HCT116 (cell line): ENCODE data around the gene C1QL4. TPM values are rescaled to one million over a fixed set of nuclear protein-coding genes. Genes with fewer than 3 reads are reported as not detected.
"Not testable (repeated sequence)": the region's sequence is repeated elsewhere in the genome, so short reads cannot be mapped to it uniquely, and the experiment has no call there.

ENCODE experiments used
- ATAC-seq: fragments of 200-7000 bp; cut with Tn5 transposase; 2 replicates; pipeline ENCODE4 v1.9.1; 2020; ENCODE audit warnings: mild to moderate bottlenecking, moderate library complexity
- BruUV-seq: library from RNA; stranded (reverse); fragments of 400-500 nt; replicated peaks from 2 replicates; lab custom pipeline; 2021; lab: Mats Ljungman, UMichigan
- CTCF ChIA-PET: fragments of 300-600 bp; sonication (Branson Sonifier 250); formaldehyde crosslinking; loops from one replicate; lab custom pipeline; 2021; ENCODE audit warnings: antibody characterized with exemption; lab: Charles Lee
- POLR2A ChIA-PET: fragments of 300-600, 350-600 bp; sonication (Branson Sonifier 250); formaldehyde crosslinking; loops from one replicate; lab custom pipeline; 2021; ENCODE audit warnings: antibody characterized with exemption; lab: Charles Lee
- RAD21 ChIA-PET, 2 experiments: fragments of 300-600 bp; sonication (Branson Sonifier 250); formaldehyde crosslinking; loops; one replicate each; lab custom pipeline; 2023; ENCODE audit warnings: low total read pairs in 2 of 2; ENCODE audit not compliant: uncharacterized antibody in 2 of 2, unreplicated experiment in 2 of 2, low non-redundant PET in 1 of 2; lab: Charles Lee
- DNase-seq: peaks from one replicate; pipeline ENCODE4 v3.0.0-alpha.2; 2010; ENCODE audit warnings: low read depth, low spot score
- H2AFZ ChIP-seq: fragments of 200-600 bp; shearing (Covaris generic), sonication (generic); 2 replicates; pipeline ENCODE4 v1.6.1; 2017; ENCODE audit warnings: low read depth, mixed run types, mixed read lengths, antibody characterized with exemption, low read length; ENCODE audit not compliant: poor library complexity, severe bottlenecking
- H3K27ac ChIP-seq: 2 replicates; pipeline ENCODE4 v1.5.1; 2012; ENCODE audit warnings: low read depth, low read length
- H3K27me3 ChIP-seq: fragments of 200-600 bp; sonication (generic); 2 replicates; pipeline ENCODE4 v1.6.1; 2016; ENCODE audit warnings: mixed run types, low read length, mixed read lengths; ENCODE audit not compliant: insufficient read depth
- H3K36me3 ChIP-seq, 2 experiments: fragments of 200-500 bp in 1 of 2; fragments of 200-600 bp in 1 of 2; sonication (Bioruptor generic) in 1 of 2; sonication (generic) in 1 of 2; 2 replicates each; pipeline versions ENCODE4 v1.5.1 to v1.6.1; 2014 to 2016; ENCODE audit warnings: low read length in 2 of 2, inconsistent platforms in 1 of 2, mixed read lengths in 1 of 2, mixed run types in 1 of 2; ENCODE audit not compliant: insufficient read depth in 2 of 2, control insufficient read depth in 1 of 2
- H3K4me1 ChIP-seq, 2 experiments: fragments of 200-600 bp in 1 of 2; sonication (generic) in 1 of 2; 2 replicates each; pipeline versions ENCODE4 v1.5.1 to v1.6.1; 2012 to 2017; ENCODE audit warnings: low read length in 2 of 2, inconsistent platforms in 1 of 2, mild to moderate bottlenecking in 1 of 2, mixed read lengths in 1 of 2, mixed run types in 1 of 2, moderate library complexity in 1 of 2; ENCODE audit not compliant: insufficient read depth in 2 of 2, control insufficient read depth in 1 of 2
- H3K4me2 ChIP-seq: fragments of 200-600 bp; sonication (generic); 2 replicates; pipeline ENCODE4 v1.6.1; 2017; ENCODE audit warnings: mixed run types, low read length, mixed read lengths
- H3K4me3 ChIP-seq, 2 experiments: fragments of 200-600 bp in 1 of 2; sonication (generic) in 1 of 2; replicated peaks in 1 of 2; 2 replicates each; pipeline ENCODE4 v1.5.1; 2011 to 2016; ENCODE audit warnings: low read length in 2 of 2, control low read depth in 1 of 2, low read depth in 1 of 2, mild to moderate bottlenecking in 1 of 2, mixed read lengths in 1 of 2, mixed run types in 1 of 2
- H3K79me2 ChIP-seq: fragments of 200-600 bp; sonication (generic); 2 replicates; pipeline ENCODE4 v1.6.1; 2017; ENCODE audit warnings: mild to moderate bottlenecking, mixed run types, low read length, moderate library complexity, mixed read lengths; ENCODE audit not compliant: insufficient read depth
- H3K9ac ChIP-seq: fragments of 200-600 bp; sonication (generic); 2 replicates; pipeline ENCODE4 v1.6.1; 2016; ENCODE audit warnings: low read length, mixed read lengths
- H3K9me2 ChIP-seq: fragments of 200-600 bp; sonication (generic), shearing (Covaris generic); 2 replicates; pipeline ENCODE4 v1.6.1; 2017; ENCODE audit warnings: mixed run types, mild to moderate bottlenecking, moderate library complexity; ENCODE audit not compliant: insufficient read depth
- H3K9me3 ChIP-seq, 2 experiments: fragments of 200-500 bp in 1 of 2; fragments of 200-600 bp in 1 of 2; sonication (Bioruptor generic) in 1 of 2; sonication (generic) in 1 of 2; 2 replicates each; pipeline ENCODE4 v1.6.1; 2014 to 2017; ENCODE audit warnings: low read length in 2 of 2, mixed read lengths in 2 of 2, inconsistent platforms in 1 of 2, low read depth in 1 of 2, mild to moderate bottlenecking in 1 of 2, mixed run types in 1 of 2, moderate library complexity in 1 of 2; ENCODE audit not compliant: control insufficient read depth in 1 of 2, insufficient read depth in 1 of 2
- H4K20me1 ChIP-seq: fragments of 200-600 bp; sonication (generic), shearing (Covaris generic); 2 replicates; pipeline ENCODE4 v1.6.1; 2017; ENCODE audit warnings: mixed run types, mild to moderate bottlenecking, moderate library complexity; ENCODE audit not compliant: insufficient read depth
- ATF3 ChIP-seq: IDR thresholded peaks from 2 replicates; pipeline ENCODE4 v1.6.1; 2012
- CEBPB ChIP-seq: IDR thresholded peaks from 2 replicates; pipeline ENCODE4 v1.6.1; 2012; ENCODE audit warnings: low read depth
- JUND ChIP-seq: IDR thresholded peaks from 2 replicates; pipeline ENCODE4 v1.6.1; 2012
- POLR2A ChIP-seq: IDR thresholded peaks from 2 replicates; pipeline ENCODE4 v1.7.0; 2011; ENCODE audit warnings: borderline replicate concordance; ENCODE audit not compliant: insufficient read depth, insufficient read length; ENCODE audit errors: extremely low read depth
- POLR2AphosphoS5 ChIP-seq: IDR thresholded peaks from 2 replicates; pipeline ENCODE4 v1.6.1; 2011; ENCODE audit warnings: mild to moderate bottlenecking, low read depth, low read length, moderate library complexity
- RAD21 ChIP-seq: IDR thresholded peaks from 2 replicates; pipeline ENCODE4 v1.6.1; 2012; ENCODE audit warnings: low read depth, mild to moderate bottlenecking
- SIN3A ChIP-seq: IDR thresholded peaks from 2 replicates; pipeline ENCODE4 v1.6.1; 2012; ENCODE audit warnings: low read depth
- intact Hi-C: fragments of 100-400 bp; cut with micrococcal nuclease; formaldehyde crosslinking; loops from 2 replicates; pipeline ENCODE4 v1.10.0; 2022
- total RNA-seq: library from RNA; stranded (reverse); gene quantifications from one replicate; pipeline ENCODE4 v1.2.1, GENCODE V29; 2021; ENCODE audit not compliant: unreplicated experiment
- TF ChIP-seq, protein P1 (sequence below): IDR thresholded peaks from 2 replicates; pipeline ENCODE4 v1.6.1; 2012

The C1QL4 gene
- total RNA-seq, 1 experiment from 2014 or later, result 8.1 TPM

GRCh38 chr12:49322708-49323523, 14.1 kb downstream of the C1QL4 start, which contains the start of gene TROAP (continued):
- TF ChIP-seq POLR2AphosphoS5, result peak; percentile 65; the same call in 1 of the 2 replicates
- TF ChIP-seq, protein P1, sequence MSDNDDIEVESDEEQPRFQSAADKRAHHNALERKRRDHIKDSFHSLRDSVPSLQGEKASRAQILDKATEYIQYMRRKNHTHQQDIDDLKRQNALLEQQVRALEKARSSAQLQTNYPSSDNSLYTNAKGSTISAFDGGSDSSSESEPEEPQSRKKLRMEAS, result no peak
- TF ChIP-seq POLR2A, result peak; percentile 51

- no peaks in the 10 kb centered on the region for H3K27me3 ChIP-seq
- POLR2A ChIA-PET, result interaction anchor here (0.7 to 2.0 kb wide), 11 partner anchors 9 to 419 kb away, joined by 3 to 22 read pairs (median 5); partner anchors contain the start of genes SPATS2 and TMBIM6
- ATAC-seq (peak; percentile 6), DNase-seq (no peak)
- intact Hi-C loops, result no loop called here
- H3K27ac ChIP-seq, result peak overlapping the region; percentile 64
- peak overlapping the region; percentile 88 for H3K9ac ChIP-seq
- no peaks in the 10 kb centered on the region for H3K9me2 ChIP-seq
- RAD21 ChIA-PET, result interaction anchor here in 1 of 2 experiments (1.1 to 1.3 kb wide), 2 partner anchors 9 to 24 kb away, joined by 3 read pairs; no protein-coding TSS in a partner anchor
- TF ChIP-seq RAD21 (no peak), CEBPB (no peak), ATF3 (no peak), SIN3A (peak; percentile 80; the same call in 1 of the 2 replicates), POLR2A (peak; percentile 10), JUND (no peak)
- peak overlapping the region; percentile 72 to 99 for H3K4me3 ChIP-seq
- H4K20me1 ChIP-seq, result no peaks in the 10 kb centered on the region
- peak overlapping the region; percentile 93 for H3K4me2 ChIP-seq
- peaks cover 10 to 21% of the 10 kb centered on the region in 2 experiments; a peak in 2 of 4 replicates for H3K36me3 ChIP-seq
- peaks cover 27% of the 10 kb centered on the region for H3K79me2 ChIP-seq
- no peak overlapping the region for H2AFZ ChIP-seq
- no peaks in the 10 kb centered on the region for H3K9me3 ChIP-seq
- CTCF ChIA-PET, result interaction anchor here (0.9 to 3.4 kb wide), 11 partner anchors 9 to 301 kb away, joined by 3 to 45 read pairs (median 9); partner anchors contain the start of genes C1QL4, DNAJC22 and PRPF40B
- H3K4me1 ChIP-seq, result peaks cover 8 to 14% of the 10 kb centered on the region in 2 experiments
- BruUV-seq, result TSS peak; percentile 94
These were observed 14.7 kb downstream of the C1QL4 start for GRCh38 chr12:49322367-49322707.

DNA sequence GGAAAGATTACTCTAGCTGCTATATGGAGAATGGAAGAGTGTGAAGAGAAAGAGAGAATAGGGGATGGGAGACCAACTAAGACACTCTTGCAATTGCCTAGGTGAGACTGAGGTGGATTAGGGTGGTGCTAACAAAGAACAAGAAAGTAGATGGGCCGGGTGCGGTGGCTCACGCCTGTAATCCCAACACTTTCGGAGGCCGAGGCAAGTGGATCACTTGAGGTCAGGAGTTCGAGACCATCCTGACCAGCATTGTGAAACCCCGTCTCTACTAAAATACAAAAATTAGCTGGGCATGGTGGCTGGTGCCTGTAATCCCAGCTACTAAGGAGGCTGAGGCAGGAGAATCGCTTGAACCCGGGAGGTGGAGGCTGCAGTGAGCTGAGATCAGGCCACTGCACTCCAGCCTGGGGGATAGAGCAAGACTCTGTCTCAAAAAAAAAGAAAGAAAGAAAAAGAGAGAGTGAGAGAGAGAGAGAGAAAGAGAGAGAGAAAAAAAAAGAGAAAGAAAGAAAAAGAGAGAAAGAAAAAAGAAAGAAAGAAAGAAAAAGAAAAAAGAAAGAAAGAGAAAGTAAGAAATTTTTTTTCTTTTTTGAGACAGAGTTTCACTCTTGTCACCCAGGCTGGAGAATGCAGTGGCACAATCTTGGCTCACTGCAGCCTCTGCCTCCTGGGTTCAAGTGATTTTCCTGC, 16.4 kb downstream of the C1QL4 start:
- H3K4me3 ChIP-seq, H3K9me3 ChIP-seq, intact Hi-C loops, RAD21 ChIA-PET, H4K20me1 ChIP-seq, H3K36me3 ChIP-seq, DNase-seq, BruUV-seq, H3K9ac ChIP-seq, H2AFZ ChIP-seq, H3K9me2 ChIP-seq, H3K4me2 ChIP-seq, ATAC-seq, H3K27me3 ChIP-seq, H3K27ac ChIP-seq: not testable (repeated sequence)
- Histone ChIP-seq H3K4me1 (peaks cover 13 to 20% of the 10 kb centered on the region in 2 experiments), H3K79me2 (peaks cover 19% of the 10 kb centered on the region)
- ChIA-PET POLR2A (interaction anchor here (0.7 to 0.8 kb wide), 3 partner anchors 27 to 80 kb away, joined by 4 to 6 read pairs (median 4); no protein-coding TSS in a partner anchor), CTCF (interaction anchor here (1.2 to 2.7 kb wide), 3 partner anchors 11 to 23 kb away, joined by 3 to 21 read pairs (median 5); no protein-coding TSS in a partner anchor)

GRCh38 chr12:49317118-49317517, 19.9 kb downstream of the C1QL4 start:
- H3K36me3 ChIP-seq, H3K27me3 ChIP-seq, H3K9me3 ChIP-seq, intact Hi-C loops, H3K79me2 ChIP-seq, H3K4me3 ChIP-seq, H4K20me1 ChIP-seq, H3K4me2 ChIP-seq, POLR2A ChIA-PET, H3K9ac ChIP-seq, RAD21 ChIA-PET, BruUV-seq, CTCF ChIA-PET, H3K27ac ChIP-seq, H3K9me2 ChIP-seq, H2AFZ ChIP-seq, ATAC-seq, DNase-seq: not testable (repeated sequence)
- peaks cover 11 to 18% of the 10 kb centered on the region in 2 experiments; a peak in 3 of 4 replicates for H3K4me1 ChIP-seq
